Prostate gland (tissue), 2 donors: ENCODE data around the gene TRMT6.

Experiments used
- POLR2AphosphoS5 ChIP-seq: sonication (generic); formaldehyde crosslinking; IDR thresholded peaks from one replicate; pipeline ENCODE4 v1.6.1; 2017; ENCODE audit warnings: antibody characterized with exemption
- TF ChIP-seq, protein P1 (sequence below), 4 experiments: fragments of 200-600 bp in 2 of 4; fragments of 450-650 bp in 2 of 4; sonication (generic) in 2 of 4; IDR thresholded peaks; 1 replicate in 3 of 4; 2 replicates in 1 of 4; pipeline ENCODE4 v1.5.1; 2016 to 2019; ENCODE audit warnings: antibody characterized with exemption in 4 of 4, mild to moderate bottlenecking in 2 of 4, moderate library complexity in 2 of 4

DNA sequence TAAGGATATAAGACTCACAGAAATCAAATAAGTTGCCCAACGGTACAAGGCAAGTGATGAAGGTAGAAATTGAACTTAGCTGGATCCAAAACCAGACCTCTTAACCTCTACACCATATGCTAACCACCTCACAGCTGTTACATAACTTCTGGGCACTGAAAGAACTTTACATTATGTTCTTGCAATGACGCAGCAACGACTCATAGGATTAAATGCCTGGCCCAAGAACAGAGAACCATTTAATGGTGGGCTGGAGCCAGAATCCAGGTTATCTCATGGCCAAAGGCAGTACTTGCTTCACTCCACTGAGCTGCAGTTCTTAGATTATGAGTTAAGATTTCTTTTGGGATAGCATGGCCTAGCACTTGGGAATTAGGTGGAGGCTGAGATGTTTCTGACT, 4.4 kb downstream of the TRMT6 start:
- TF ChIP-seq, protein P1, sequence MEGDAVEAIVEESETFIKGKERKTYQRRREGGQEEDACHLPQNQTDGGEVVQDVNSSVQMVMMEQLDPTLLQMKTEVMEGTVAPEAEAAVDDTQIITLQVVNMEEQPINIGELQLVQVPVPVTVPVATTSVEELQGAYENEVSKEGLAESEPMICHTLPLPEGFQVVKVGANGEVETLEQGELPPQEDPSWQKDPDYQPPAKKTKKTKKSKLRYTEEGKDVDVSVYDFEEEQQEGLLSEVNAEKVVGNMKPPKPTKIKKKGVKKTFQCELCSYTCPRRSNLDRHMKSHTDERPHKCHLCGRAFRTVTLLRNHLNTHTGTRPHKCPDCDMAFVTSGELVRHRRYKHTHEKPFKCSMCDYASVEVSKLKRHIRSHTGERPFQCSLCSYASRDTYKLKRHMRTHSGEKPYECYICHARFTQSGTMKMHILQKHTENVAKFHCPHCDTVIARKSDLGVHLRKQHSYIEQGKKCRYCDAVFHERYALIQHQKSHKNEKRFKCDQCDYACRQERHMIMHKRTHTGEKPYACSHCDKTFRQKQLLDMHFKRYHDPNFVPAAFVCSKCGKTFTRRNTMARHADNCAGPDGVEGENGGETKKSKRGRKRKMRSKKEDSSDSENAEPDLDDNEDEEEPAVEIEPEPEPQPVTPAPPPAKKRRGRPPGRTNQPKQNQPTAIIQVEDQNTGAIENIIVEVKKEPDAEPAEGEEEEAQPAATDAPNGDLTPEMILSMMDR (IDR thresholded peaks at IDR 0.05): no peak
- TF ChIP-seq POLR2AphosphoS5: no peak
